ENCODE results near the gene C10orf95.

Gene C10orf95

GRCh38 chr10:102400598-102401341 lies 50.6 kb downstream of the C10orf95 start:
- no peak for DNase-seq

GRCh38 chr10:102400076-102400475 lies 51.3 kb downstream of the C10orf95 start:
- no peak for DNase-seq
